Uterus (tissue), 2 donors: ENCODE results near the gene CDX1.

Experiments
- POLR2A ChIP-seq, 2 donors: fragments of 450-650 bp; IDR thresholded peaks; one replicate each; pipeline ENCODE4 v1.6.1; 2016; ENCODE audit warnings: antibody characterized with exemption in 2 of 2, mild to moderate bottlenecking in 1 of 2, moderate library complexity in 1 of 2
- TF ChIP-seq, protein P1 (sequence below), 4 experiments: fragments of 200-600 bp in 2 of 4; fragments of 450-650 bp in 2 of 4; sonication (generic) in 2 of 4; IDR thresholded peaks; one replicate each; pipeline ENCODE4 v1.5.1; 2016 to 2019; ENCODE audit warnings: antibody characterized with exemption in 4 of 4, mild to moderate bottlenecking in 2 of 4, moderate library complexity in 1 of 4

DNA sequence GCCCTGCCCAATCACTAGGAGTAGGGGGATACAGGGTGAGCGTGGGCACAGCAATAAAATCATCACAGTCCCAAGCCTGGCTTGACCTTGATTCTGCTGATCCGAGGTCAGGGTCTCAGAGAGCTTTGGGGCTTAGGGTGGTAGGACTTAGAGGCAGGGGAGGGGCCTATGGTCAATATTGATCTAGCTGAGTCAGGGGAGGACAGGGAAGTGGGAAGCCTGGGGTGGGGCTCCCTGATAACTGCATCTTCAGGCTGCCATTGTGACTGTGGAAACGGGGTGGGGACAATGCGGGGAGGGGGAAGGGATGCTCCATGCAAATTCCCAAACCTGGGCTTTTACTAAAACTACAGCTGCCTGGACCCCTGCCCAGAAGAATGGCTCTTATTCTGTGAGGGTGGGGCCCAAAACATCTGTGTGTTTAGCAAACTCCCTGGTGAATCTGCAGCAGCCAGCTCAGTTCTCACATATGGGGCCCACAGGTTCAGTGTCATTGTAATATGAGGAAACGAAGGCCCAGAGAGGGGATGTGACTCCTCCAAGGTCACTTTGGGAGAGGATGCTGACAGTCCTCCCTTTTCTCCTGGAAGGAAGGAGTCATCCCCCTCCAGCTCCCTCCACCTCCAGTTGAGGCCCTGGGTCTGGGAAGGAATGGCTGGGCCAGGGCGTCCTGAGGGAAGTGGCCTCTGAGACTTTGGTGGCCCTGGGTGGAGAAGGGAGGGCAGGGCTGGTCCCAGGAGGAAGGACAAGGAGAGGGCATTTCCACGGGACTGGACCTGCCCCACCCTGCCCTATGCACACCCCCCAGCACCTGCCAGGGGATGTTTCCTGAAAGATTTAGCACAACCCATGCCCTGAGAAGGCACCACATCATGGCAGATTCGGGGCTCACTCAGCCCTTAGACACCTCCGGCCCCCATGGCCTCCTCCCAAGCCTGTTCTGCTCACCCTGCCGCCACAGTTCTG, 49.7 kb downstream of the CDX1 start:
- TF ChIP-seq, protein P1, sequence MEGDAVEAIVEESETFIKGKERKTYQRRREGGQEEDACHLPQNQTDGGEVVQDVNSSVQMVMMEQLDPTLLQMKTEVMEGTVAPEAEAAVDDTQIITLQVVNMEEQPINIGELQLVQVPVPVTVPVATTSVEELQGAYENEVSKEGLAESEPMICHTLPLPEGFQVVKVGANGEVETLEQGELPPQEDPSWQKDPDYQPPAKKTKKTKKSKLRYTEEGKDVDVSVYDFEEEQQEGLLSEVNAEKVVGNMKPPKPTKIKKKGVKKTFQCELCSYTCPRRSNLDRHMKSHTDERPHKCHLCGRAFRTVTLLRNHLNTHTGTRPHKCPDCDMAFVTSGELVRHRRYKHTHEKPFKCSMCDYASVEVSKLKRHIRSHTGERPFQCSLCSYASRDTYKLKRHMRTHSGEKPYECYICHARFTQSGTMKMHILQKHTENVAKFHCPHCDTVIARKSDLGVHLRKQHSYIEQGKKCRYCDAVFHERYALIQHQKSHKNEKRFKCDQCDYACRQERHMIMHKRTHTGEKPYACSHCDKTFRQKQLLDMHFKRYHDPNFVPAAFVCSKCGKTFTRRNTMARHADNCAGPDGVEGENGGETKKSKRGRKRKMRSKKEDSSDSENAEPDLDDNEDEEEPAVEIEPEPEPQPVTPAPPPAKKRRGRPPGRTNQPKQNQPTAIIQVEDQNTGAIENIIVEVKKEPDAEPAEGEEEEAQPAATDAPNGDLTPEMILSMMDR (IDR thresholded peaks at IDR 0.05) = no peak
- no peak for TF ChIP-seq POLR2A (IDR thresholded peaks at IDR 0.05)
